Mucosa of gallbladder (tissue), 1 donor: ENCODE measurements around the gene TMEM59L. TPM values are rescaled to one million over a fixed set of nuclear protein-coding genes. Genes with fewer than 3 reads are reported as not detected.

Experiments
- total RNA-seq: library from RNA; stranded (reverse); gene quantifications from one replicate; pipeline ENCODE4 v1.2.1, GENCODE V29; 2021
- donor health status: DM: no; HTN: no; CAD: no.

The TMEM59L gene
- total RNA-seq, 1 donor from 2014 or later: 10.9 TPM

Other genes with a start within 250 kb of the TMEM59L start
- gene GDF15, start 226.7 kb upstream of the TMEM59L start, total RNA-seq: 76.0 TPM
- gene LRRC25, start 215.2 kb upstream of the TMEM59L start, total RNA-seq: 7.8 TPM
- gene SSBP4, start 193.5 kb upstream of the TMEM59L start, total RNA-seq: 68.1 TPM
- 37.1 TPM for gene ISYNA1, start 174.7 kb upstream of the TMEM59L start, total RNA-seq
- gene ELL, start 90.8 kb upstream of the TMEM59L start, total RNA-seq: 20.1 TPM
- gene FKBP8, start 69.3 kb upstream of the TMEM59L start, total RNA-seq: 226 TPM
- gene KXD1, start 55.0 kb upstream of the TMEM59L start, total RNA-seq: 70.5 TPM
- 878 TPM for gene UBA52, start 41.0 kb upstream of the TMEM59L start, total RNA-seq
- gene REX1BD, start 24.1 kb upstream of the TMEM59L start, total RNA-seq: 93.0 TPM
- gene CRLF1, start 6.1 kb upstream of the TMEM59L start, total RNA-seq: 5.8 TPM
- 16.7 TPM for gene KLHL26, start 24.2 kb downstream of the TMEM59L start, total RNA-seq
- 23.6 TPM for gene CRTC1, start 70.8 kb downstream of the TMEM59L start, total RNA-seq
- gene COMP, start 178.4 kb downstream of the TMEM59L start, total RNA-seq: 2.0 TPM
- gene UPF1, start 219.1 kb downstream of the TMEM59L start, total RNA-seq: 117 TPM